ENCODE data around the gene CDK13.

The CDK13 gene

DNA sequence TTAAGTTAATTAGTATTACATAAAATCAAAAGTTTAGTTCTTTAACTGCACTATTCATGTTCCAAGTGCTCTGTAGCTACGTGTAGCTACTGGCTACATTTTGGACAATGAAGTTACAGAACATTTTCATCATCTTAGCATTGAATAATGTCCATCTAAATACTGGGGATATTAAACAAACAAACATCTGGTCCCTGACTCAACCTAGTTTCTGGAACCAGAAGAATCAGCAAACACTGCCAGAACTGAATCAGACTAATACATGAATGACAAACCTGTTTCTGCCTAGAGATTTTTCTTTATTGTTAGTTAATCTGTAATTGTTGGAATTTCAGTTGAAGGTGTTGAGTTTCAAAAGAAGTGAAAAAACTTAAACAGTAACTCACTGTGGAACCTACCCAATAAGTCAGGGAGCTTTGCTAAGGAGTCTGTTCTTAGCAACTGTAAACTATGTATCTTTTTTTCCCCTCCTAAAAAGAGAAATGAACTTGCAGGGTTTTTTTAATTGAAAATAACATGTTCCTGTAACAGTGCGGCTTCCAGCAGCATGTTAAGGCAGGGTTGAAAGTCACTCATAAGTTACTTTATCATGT lies 58.3 kb downstream of the CDK13 start:
- no peak for DNase-seq (ENCODE audit: low read depth)

DNA sequence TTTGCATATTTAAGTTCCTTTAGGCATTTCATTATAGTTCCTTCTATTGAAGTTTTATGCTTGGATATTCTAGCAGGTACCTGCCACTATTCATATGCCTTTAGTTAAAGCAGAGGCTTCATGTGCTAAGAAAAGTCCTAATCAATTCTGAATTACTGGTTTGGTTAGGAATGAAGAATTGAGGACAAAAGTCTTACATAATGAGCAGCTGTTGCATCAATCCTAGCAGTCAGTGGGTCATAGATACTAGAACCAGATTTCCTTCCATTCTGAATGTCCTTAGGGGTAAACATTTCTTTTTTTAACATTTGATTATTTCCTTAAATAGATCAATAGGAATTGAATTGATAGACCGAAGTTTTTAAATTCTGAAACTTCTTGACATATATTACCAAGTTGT lies 59.2 kb downstream of the CDK13 start:
- no peak for DNase-seq (ENCODE audit: low read depth)

DNA sequence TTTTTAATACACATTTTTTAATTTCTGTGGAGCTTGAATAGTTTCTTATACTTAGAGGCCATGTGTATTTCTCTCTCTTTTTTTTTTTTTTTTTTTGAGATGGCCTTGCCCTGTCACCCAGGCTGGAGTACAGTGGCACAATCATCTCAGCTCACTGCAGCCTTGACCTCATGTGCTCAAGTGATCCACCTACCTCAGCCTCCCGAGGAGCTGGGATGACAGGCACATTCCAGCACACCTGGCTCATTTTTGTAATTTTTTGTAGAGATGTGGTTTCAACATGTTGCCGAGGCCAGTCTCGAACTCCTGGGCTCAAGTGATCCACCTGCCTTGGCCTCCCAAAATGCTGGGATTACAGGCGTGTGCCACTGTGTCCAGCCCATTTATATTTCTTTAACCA lies 64.3 kb downstream of the CDK13 start:
- DNase-seq (ENCODE audit: low read depth): no peak

DNA sequence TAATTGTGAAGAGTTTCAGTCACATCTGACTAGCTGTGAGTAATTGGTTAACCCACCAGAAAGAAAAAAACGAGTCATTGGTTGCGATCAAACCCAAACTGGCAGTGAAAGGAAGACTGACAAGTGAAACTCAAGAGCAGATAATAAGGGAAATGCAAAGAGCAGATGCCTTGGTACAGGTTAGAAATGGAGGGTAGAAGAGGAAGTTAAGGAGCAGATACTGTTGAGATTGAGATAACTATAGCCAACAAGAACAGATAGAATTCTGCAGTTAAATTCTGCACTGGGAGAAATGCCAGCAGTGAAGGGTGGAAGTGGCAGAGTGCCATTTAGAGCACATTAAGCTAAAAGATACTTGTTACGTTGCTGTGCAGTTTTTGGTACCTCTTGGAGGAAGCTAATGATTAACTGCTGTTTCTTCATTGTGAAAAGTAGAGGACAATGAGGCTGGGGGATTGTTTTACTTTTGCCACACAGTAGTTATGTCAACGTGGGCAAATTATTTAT lies 65.8 kb downstream of the CDK13 start:
- no peak for DNase-seq (ENCODE audit: low read depth)

DNA sequence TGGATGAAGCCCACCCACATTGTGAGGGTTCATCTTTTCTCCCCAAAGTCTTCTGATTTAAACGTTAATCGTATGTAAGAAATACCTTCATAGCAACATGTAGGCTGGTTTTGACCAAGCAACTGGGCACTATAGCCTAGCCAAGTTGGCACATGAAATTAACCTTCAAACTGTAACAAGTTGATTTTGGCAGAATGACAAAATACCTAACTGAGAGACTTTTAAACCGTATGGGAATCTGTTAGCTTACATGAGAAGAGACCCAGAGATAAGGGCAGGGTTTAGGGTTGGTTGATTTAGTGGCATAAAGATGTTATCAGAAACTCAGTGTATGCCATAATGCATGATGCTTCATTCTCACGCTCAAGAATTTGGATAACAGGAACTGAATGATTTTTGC lies 69.5 kb downstream of the CDK13 start:
- no peak for DNase-seq (ENCODE audit: low read depth)

DNA sequence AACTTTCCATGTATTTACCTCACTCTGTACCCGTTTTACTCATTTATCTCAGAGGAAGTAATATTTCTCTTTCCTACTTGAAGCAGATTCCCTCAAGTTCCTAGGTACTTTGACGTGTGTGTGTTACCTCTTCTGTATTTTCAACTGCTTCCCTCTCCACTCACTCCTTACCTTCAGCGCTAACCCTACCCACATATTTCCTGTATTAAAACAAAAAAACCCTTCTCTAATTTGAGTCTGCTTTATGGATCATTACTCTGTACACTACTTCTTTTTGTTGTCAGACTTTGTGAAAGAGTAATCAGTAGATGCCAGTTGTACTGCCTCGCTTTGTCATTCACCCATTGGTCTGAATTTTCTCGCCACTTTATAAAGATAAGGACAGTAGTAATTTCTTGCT lies 74.0 kb downstream of the CDK13 start:
- DNase-seq (ENCODE audit: low read depth): no peak

DNA sequence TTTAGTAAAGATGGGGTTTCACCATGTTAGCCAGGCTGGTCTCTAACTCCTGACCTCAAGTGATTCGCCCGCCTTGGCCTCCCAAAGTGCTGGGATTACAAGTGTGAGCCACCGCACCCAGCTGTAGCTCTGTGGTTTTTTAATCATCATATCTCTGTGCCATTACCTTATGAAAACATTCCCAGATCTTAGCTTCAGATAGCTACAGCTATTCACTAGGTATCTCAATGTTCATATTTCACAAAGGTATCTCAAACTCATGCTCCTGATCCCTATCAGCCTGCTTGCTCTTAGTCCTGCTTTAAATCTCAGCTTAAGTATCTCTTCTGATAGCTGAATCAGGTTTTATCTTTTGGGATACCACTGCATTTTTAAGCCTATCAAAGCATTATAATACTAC lies 74.8 kb downstream of the CDK13 start:
- DNase-seq (ENCODE audit: low read depth): no peak

DNA sequence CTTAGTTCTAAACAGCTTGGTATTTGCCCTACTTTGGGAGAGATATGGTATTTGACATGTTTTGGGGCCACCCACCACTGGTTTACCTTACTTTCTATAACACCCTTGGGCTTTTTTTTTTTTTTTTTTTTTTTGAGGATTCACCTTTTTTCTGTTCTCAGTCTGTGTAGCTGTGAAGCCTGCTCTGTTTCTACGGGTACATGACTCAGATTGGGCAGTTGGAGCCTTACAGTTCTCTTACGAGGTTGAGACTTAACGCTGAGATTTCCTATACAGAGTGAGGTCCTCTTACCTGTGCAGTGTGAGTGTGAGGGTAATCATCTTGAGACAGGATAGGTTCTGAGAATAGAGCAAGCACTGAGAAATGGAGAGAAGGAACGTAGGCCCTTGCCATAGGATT lies 77.5 kb downstream of the CDK13 start:
- DNase-seq (ENCODE audit: low read depth): no peak

DNA sequence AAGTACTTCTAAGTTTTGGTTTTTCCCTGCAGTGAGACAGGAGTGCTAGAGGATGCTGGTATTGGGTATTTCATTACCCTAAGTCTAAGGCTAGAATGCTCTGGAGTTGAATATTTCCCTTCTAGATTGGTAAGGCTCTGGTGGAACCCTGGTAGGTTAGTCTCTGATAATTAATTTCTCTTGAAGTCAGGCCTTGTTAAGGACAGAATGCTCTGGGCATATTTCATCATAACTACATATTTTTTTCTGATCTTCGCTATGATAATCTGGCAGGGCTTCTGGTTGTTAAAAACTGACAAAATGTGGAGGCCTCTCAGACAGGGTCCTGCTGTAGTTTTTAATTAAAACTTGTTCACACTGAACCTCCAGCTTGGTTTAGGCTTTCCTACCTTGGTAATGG lies 83.8 kb downstream of the CDK13 start:
- no peak for DNase-seq (ENCODE audit: low read depth)

DNA sequence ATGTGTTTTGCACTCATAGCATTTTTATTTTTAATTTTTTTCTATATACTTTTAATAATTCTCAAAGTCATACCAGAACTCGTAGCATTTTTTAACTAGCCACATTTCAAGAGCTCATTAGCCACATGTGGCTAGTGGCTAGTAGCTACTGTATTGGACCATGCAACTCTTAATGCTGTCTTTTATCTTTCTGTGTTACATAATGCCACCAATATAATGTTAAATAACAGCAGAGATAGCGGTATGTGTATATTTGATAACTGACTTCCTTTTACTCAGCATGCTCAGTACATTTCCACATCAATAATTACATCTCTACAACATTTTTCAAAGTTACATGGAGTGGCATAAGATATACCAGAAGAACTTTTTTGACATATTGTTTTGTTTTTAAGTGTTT lies 91.4 kb downstream of the CDK13 start:
- no peak for DNase-seq (ENCODE audit: low read depth)

DNA sequence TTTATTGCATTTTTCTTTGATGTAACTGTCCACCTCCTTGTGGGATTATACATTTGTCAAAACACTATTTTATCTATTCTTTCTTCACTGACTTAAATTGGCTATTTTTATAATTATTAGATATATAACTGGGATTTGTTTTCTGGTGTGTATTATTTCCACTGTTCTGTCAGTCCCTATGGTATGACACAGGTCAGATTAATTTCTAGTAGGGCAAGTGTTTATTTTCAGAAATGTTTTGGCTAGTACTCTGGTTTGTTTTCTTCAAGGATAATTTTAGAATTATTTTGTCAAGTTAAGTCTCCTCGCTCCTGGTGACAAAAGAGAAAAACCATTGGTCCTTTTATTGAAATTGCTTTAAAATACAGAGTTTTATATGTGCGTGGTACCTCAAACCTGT lies 93.1 kb downstream of the CDK13 start:
- no peak for DNase-seq (ENCODE audit: low read depth)

DNA sequence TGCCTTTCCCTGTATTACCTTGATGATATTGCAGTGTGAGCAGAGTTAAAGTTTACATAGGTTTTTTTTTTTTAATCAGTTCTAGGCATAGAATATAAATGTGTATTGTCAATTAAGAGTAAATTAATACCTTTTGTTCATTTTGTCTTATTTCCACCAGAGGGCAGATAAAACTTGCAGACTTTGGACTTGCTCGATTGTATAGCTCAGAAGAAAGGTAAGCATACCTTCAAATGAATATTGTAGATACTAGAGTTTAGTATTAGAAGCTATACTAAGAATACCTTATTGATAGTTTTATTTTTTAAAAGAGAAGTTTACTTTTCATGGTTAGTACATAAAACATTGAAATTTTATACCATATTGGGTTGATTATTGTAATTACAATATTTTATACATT lies 97.6 kb downstream of the CDK13 start:
- DNase-seq (ENCODE audit: low read depth): no peak

DNA sequence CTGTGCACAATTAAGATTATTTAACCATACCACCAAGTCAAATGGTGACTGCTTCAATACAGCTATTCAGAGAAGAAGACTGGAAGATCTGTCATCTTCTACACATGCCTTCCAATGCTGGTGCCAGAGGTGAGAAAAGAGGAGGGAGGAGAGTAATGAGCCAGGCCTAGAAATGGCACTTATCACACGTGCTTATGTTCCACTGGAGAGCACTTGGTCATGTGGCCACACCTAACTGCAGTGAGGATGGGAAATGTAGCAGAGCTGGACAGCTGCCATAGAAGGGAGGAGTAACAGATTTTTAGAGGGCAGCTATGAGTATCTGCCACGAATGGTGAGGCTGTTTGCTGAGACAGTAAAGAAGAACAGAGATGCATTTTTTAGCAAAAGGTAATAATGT lies 107.2 kb downstream of the CDK13 start:
- DNase-seq (ENCODE audit: low read depth): no peak

DNA sequence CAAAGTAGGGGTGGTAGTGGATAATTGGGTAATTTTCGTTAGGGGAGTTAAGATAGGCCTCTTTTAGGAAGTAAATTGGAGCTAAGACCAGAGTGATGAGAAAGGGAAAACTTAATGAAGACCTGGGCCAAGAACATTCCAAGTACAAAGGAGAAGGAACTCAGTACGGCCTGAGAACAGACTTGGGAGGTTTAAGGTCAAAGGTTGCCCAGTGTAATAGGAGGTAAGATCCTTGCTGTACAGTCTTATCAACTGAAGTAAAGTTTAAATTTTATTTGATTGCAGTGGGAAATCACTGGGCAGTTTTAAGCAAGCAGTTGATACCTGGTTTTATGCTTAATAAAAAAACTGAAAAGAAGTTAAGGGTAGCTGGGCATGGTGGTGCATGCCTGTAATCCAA lies 108.0 kb downstream of the CDK13 start:
- no peak for DNase-seq (ENCODE audit: low read depth)

DNA sequence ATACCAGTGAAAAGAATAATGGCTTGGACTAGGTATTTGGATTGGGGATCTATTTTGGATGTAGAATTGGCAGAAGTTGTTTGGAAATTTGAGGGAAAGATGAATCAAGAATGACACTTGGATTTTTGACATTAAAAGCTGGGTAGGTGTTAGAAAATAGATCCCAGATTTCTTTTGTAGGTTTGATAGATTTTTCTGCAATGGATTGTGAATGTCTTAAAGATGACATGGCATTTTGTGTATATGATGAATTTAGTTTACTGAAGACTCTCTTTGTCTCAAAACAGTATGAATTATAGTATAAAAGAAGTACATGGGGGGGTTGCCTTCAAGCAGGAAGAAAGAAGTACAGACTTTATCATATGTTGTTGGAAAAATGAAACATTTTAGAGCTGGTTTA lies 108.6 kb downstream of the CDK13 start:
- DNase-seq (ENCODE audit: low read depth): no peak

DNA sequence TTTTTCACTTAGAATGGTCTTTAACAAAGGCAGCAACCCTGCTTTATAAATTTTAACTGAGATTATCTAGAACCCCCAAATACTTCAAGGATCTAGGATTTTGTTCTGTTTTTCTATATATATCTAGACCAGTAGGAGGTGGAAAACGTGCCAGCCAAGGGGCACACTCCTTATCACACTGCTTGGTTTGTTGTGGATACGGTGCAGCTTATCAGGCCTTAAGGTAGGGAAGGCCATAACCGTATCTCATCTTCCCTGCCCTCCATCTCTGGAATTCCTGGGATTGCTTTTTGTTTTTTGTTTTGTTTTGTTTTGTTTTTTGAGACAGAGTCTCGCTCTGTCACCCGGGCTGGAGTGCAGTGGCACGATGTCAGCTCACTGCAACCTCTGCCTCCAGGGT lies 109.0 kb downstream of the CDK13 start:
- DNase-seq (ENCODE audit: low read depth): no peak

DNA sequence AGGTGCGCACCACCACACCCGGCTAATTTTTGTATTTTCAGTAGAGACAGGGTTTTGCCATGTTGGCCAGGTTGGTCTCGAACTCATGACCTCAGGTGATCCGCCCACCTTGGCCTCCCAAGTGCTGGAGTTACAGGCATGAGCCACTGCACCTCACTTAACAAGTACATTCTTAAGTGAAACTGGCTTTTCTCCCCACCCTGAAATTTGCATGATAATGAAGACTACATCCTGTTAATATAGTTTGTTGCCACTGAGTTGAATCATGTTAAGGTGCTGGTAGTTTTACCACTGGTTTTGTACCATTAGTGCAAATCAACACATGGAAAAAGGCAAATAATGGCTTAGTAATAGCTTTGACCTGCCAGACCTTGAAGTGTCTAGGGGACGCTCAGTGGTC lies 122.2 kb downstream of the CDK13 start:
- DNase-seq (ENCODE audit: low read depth): no peak

DNA sequence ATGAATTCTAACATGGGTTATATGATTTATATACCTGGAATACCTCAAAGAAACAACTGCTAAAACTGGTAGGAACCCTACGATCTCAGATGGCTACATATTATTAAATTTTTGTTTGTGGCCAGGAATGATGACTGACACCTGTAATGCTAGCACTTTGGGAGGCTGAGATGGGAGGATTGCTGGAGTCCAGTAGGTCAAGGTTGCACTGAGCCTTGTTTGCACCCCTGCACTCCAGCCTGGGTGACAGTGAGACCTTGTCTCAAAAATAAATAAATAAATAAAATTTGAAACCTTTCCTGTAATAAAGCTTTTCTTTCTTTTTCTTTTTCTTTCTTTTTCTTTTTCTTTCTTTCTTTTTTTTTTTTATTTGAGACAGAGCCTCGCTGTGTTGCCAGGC lies 123.2 kb downstream of the CDK13 start:
- no peak for DNase-seq (ENCODE audit: low read depth)

DNA sequence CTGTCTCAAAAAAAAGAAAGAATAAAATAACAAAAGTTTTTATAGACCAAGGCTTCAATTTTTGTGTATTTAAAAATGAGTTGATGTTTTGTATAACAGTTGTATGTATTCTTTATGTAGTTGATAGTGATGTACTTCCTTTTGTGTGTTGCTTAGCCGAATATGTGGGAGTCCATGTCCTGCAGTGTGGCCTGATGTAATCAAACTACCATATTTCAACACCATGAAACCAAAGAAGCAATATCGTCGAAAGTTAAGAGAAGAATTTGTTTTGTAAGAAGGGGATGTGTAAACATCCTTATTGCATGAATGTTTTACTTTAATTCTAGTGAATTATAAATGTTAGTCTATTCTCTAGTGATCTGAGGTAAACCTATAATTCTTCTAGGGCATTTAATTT lies 127.8 kb downstream of the CDK13 start:
- DNase-seq (ENCODE audit: low read depth): no peak

DNA sequence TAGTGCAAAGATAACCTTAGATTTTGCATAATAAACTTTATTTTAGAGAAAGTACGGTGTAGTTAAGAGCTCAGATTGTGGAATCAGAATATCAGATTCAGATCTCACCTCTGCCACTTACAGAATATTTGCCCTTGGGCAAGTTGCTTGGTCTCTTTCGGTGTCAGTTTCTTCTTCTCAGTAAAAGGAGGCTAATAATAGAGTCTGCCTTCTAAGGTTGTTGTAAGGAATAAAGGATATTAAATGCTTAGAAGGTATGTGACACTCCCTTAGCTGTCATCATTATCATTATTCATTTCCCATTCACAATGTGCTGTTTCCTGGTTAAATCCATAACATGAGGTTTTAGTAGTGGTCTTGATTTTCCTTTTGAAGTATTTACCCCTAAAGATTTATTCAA lies 142.1 kb downstream of the CDK13 start:
- DNase-seq (ENCODE audit: low read depth): no peak

DNA sequence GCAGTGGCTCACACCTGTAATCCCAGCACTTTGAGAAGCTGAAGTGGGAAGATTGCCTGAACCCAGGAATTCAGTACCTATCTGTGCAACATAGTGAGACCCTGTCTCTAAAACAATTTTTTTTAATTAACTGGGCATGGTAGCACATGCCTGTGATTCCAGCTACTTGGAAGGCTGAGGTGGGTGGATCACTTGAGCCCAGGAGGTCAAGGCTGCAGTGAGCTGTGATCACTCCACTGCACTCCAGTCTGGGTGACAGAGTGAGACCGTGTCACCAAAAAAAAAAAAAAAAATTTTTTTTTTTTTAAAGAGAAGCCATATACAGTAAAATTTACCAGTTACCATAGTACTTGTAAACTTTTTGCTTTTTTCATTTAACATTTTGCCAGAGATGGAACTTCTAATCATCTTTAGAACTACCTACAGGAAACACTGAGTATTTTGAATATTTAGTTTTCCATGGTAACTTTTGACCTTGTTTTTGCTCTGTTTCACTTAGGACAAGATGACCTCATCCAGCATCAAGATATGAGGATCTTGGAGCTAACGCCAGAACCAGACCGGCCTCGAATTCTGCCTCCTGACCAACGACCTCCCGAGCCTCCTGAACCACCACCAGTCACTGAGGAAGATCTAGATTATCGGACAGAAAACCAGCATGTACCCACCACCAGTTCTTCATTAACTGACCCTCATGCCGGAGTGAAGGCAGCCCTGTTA lies 143.7 kb downstream of the CDK13 start:
- no peak for DNase-seq (ENCODE audit: low read depth)

DNA sequence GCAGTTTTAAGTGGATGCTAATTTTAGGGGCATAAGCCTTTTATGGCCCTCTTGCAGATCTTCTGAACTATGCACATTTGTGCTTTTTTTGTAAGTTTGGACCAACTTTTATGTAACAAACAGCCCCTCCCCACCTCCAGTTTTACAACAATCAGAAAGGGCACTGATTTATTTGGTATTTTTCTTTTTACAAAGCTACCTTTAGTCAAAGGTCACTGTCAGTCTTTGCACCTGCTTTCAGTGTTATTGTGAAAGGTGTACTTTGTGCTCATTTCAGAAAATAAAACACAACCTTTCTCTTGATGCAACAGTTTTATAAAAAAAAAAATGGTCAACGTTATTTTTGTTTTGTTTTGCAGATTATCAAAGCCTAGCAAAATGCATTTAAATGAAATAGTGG lies 145.2 kb downstream of the CDK13 start:
- DNase-seq (ENCODE audit: low read depth): no peak

DNA sequence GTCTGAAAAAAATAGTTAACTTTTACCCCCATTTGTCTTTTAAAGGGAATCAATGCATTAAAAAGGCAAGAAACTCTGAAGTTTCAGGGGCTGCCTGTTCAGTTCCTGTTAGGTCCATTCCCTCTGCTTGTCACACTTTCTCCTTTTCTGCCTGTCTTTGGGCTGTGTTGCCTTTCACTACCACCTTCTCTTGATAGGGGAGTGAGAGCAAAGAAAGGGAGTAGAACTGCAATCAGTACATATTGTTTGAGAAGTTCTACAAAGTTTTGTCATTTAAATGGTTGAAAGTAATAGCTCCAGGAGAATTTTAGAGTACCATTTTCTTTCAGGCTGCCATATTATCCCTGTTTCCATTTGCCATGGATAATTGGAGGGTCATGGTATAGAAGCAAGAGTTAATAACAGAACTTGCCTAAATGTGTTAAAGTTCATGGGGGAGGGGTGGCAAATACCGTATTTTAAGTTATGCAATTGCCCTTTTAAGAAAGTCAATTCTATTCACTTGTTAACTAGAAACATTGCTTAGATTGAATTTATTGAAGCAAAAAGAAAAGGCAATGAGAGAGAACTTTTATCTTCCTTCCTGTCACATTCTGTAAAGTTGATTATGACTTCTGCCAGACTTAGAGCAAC lies 145.8 kb downstream of the CDK13 start:
- DNase-seq (ENCODE audit: low read depth): no peak

DNA sequence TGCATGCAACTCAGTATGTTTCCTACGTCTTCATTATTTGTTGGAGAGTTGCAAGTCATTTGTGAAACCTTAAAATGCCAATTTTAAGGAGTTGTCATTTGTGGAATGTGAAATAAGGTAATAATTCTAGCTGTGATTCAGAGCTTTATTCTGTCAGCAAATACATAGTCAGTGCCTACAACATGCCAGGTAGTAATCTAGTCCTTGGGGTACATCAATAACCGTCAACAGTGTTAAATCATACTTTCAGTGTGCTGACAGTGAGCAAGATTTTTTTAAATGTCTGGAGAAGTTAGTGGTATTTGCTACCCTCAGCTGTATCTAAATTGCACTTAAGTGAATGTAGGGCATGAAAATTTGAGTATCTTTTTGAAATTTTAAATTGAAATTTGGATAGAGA lies 147.7 kb downstream of the CDK13 start:
- DNase-seq (ENCODE audit: low read depth): no peak

All from stimulated activated CD4-positive, alpha-beta T cell treated with anti-CD3 and anti-CD28 coated beads, Interleukin-2, amount 100 ng/mL, for 4 hours (primary cell).